Measurements from ENCODE around the gene PRR22. TPM values are rescaled to one million over a fixed set of nuclear protein-coding genes. Genes with fewer than 3 reads are reported as not detected.

The PRR22 gene
- total RNA-seq, 1 donor from 2014 or later = 2.0 TPM

Other genes starting within 250 kb of the PRR22 start
- gene TINCR, start 216.8 kb downstream of the PRR22 start, total RNA-seq = 5.6 TPM
- gene SAFB2, start 162.0 kb downstream of the PRR22 start, total RNA-seq = 74.2 TPM
- 71.9 TPM for gene SAFB, start 161.7 kb downstream of the PRR22 start, total RNA-seq
- gene MICOS13, start 104.2 kb downstream of the PRR22 start, total RNA-seq = 48.3 TPM
- gene HSD11B1L, start 103.7 kb downstream of the PRR22 start, total RNA-seq = 6.6 TPM
- 564 TPM for gene RPL36, start 94.5 kb downstream of the PRR22 start, total RNA-seq
- 79.1 TPM for gene LONP1, start 64.6 kb downstream of the PRR22 start, total RNA-seq
- gene CATSPERD, start 64.1 kb downstream of the PRR22 start, total RNA-seq = not detected
- 26.8 TPM for gene DUS3L, start 6.4 kb upstream of the PRR22 start, total RNA-seq
- gene NRTN, start 20.3 kb upstream of the PRR22 start, total RNA-seq = 2.1 TPM
- 2.7 TPM for gene FUT6, start 55.0 kb upstream of the PRR22 start, total RNA-seq
- 17.3 TPM for gene FUT3, start 66.7 kb upstream of the PRR22 start, total RNA-seq
- gene FUT5, start 85.8 kb upstream of the PRR22 start, total RNA-seq = not detected
- 134 TPM for gene NDUFA11, start 119.0 kb upstream of the PRR22 start, total RNA-seq
- gene VMAC, start 120.1 kb upstream of the PRR22 start, total RNA-seq = 6.8 TPM
- gene CAPS, start 129.5 kb upstream of the PRR22 start, total RNA-seq = 12.5 TPM
- 65.5 TPM for gene RANBP3, start 193.4 kb upstream of the PRR22 start, total RNA-seq

All from upper lobe of right lung (tissue), 1 donor.